HFFc6 (cell line): Measurements from ENCODE around the gene GABRB2. TPM values are rescaled to one million over a fixed set of nuclear protein-coding genes. Genes with fewer than 3 reads are reported as not detected.

Experiments
- DNase-seq: peaks from one replicate; pipeline ENCODE4 v3.0.0-alpha.2; 2018
- H3K27ac Mint-ChIP-seq: 2 replicates; pipeline ENCODE4 v1.8.0; 2020; ENCODE audit warnings: mild to moderate bottlenecking, mixed read lengths
- H3K27me3 Mint-ChIP-seq: 2 replicates; pipeline ENCODE4 v1.8.0; 2021; ENCODE audit warnings: mild to moderate bottlenecking, moderate library complexity, mixed read lengths; ENCODE audit not compliant: insufficient read depth
- H3K36me3 Mint-ChIP-seq: 2 replicates; pipeline ENCODE4 v1.8.0; 2021; ENCODE audit warnings: low read depth, mixed read lengths
- H3K4me1 Mint-ChIP-seq: 2 replicates; pipeline ENCODE4 v1.8.0; 2020; ENCODE audit warnings: low read depth, mixed read lengths
- H3K4me3 Mint-ChIP-seq: 2 replicates; pipeline ENCODE4 v1.8.0; 2020; ENCODE audit warnings: mild to moderate bottlenecking, moderate library complexity, mixed read lengths
- H3K9me3 Mint-ChIP-seq: 2 replicates; pipeline ENCODE4 v1.8.0; 2020; ENCODE audit warnings: mild to moderate bottlenecking, mixed read lengths
- CTCF ChIP-seq: fragments of 200-600 bp; sonication (generic); IDR thresholded peaks from 2 replicates; pipeline ENCODE4 v1.5.0; 2021; ENCODE audit warnings: antibody characterized with exemption, mild to moderate bottlenecking
- total RNA-seq, 6 experiments: library from RNA; stranded (reverse); fragmentation: NEBNext Ultra II Directional; extraction: Animal tissue kit (Norgen Biotek cat#: 25700); gene quantifications; 2 replicates in 1 of 6; 3 replicates in 5 of 6; pipeline ENCODE4 v1.2.3, GENCODE V29; 2021

The GABRB2 gene
- total RNA-seq, 6 experiments from 2014 or later = not detected

GRCh38 chr5:161396171-161396570 lies 150.4 kb downstream of the GABRB2 start:
- no peak overlapping the region for H3K4me3 Mint-ChIP-seq
- peaks cover 6% of the 10 kb centered on the region; the same call in 1 of the 2 replicates for H3K36me3 Mint-ChIP-seq
- no peak for DNase-seq
- no peaks in the 10 kb centered on the region for H3K4me1 Mint-ChIP-seq
- no peaks in the 10 kb centered on the region for H3K27me3 Mint-ChIP-seq
- no peak for TF ChIP-seq CTCF
- H3K9me3 Mint-ChIP-seq = peaks cover 36% of the 10 kb centered on the region
- no peak overlapping the region for H3K27ac Mint-ChIP-seq

GRCh38 chr5:161391724-161392123 lies 154.8 kb downstream of the GABRB2 start:
- no peaks in the 10 kb centered on the region for H3K27me3 Mint-ChIP-seq
- no peak overlapping the region for H3K27ac Mint-ChIP-seq
- H3K9me3 Mint-ChIP-seq = peaks cover 27% of the 10 kb centered on the region
- H3K36me3 Mint-ChIP-seq = no peaks in the 10 kb centered on the region
- H3K4me1 Mint-ChIP-seq = no peaks in the 10 kb centered on the region
- no peak for DNase-seq
- no peak for TF ChIP-seq CTCF
- H3K4me3 Mint-ChIP-seq = no peak overlapping the region

GRCh38 chr5:161391016-161391415 lies 155.5 kb downstream of the GABRB2 start:
- H3K4me3 Mint-ChIP-seq = no peak overlapping the region
- no peaks in the 10 kb centered on the region for H3K27me3 Mint-ChIP-seq
- peaks cover 29% of the 10 kb centered on the region for H3K9me3 Mint-ChIP-seq
- H3K36me3 Mint-ChIP-seq = no peaks in the 10 kb centered on the region
- H3K4me1 Mint-ChIP-seq = no peaks in the 10 kb centered on the region
- TF ChIP-seq CTCF = no peak
- no peak overlapping the region for H3K27ac Mint-ChIP-seq
- DNase-seq = no peak

- Mint-ChIP-seq H3K4me1 (no peaks in the 10 kb centered on the region), H3K9me3 (peaks cover 37% of the 10 kb centered on the region), H3K36me3 (no peaks in the 10 kb centered on the region), H3K27me3 (no peaks in the 10 kb centered on the region), H3K4me3 (no peak overlapping the region), H3K27ac (no peak overlapping the region)
- DNase-seq = no peak
- no peak for TF ChIP-seq CTCF
These were observed 159.4 kb downstream of the GABRB2 start for GRCh38 chr5:161387121-161387520.

GRCh38 chr5:161385027-161385426 lies 161.5 kb downstream of the GABRB2 start:
- no peak for DNase-seq
- Mint-ChIP-seq H3K27ac (no peak overlapping the region), H3K9me3 (peaks cover 49% of the 10 kb centered on the region), H3K4me1 (no peaks in the 10 kb centered on the region), H3K36me3 (no peaks in the 10 kb centered on the region), H3K4me3 (no peak overlapping the region), H3K27me3 (no peaks in the 10 kb centered on the region)
- TF ChIP-seq CTCF = no peak

GRCh38 chr5:161382685-161383084 lies 163.8 kb downstream of the GABRB2 start:
- no peak for TF ChIP-seq CTCF
- H3K4me3 Mint-ChIP-seq = no peak overlapping the region
- H3K27me3 Mint-ChIP-seq = no peaks in the 10 kb centered on the region
- no peak for DNase-seq
- H3K27ac Mint-ChIP-seq = no peak overlapping the region
- no peaks in the 10 kb centered on the region for H3K4me1 Mint-ChIP-seq
- no peaks in the 10 kb centered on the region for H3K36me3 Mint-ChIP-seq
- H3K9me3 Mint-ChIP-seq = peaks cover 48% of the 10 kb centered on the region
